Measurements from ENCODE around the gene AREL1.

DNA sequence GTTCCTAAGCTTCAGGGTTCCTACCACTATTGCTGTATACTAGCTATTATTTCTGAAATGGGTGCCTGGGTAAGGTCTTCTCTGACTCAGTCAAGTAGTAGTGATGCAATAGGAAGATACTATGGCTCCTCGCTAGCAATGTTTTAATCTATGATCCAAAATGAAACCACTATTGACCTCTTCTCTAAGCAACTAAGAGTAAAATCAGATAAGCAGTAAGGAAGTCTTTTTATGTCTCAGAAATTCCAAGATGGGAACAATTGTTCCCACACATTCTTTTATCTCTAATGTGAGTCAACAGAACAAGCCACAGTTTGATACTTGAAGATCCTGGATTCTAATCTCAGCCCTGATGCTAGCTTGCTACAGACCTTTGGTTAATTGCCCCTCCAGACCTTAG, 45.1 kb downstream of the AREL1 start:
- TF ChIP-seq POLR2AphosphoS5 (IDR thresholded peaks at IDR 0.05; ENCODE audit: low read depth, low read length) (no peak), POLR2A (IDR thresholded peaks at IDR 0.05; ENCODE audit: low read depth, low read length) (no peak), SPI1 (IDR thresholded peaks at IDR 0.05; ENCODE audit: low read depth, low read length) (no peak), TAF1 (IDR thresholded peaks at IDR 0.05; ENCODE audit: low read depth, low read length) (no peak), PAX5 (IDR thresholded peaks at IDR 0.05; ENCODE audit: insufficient read depth, low read length, severe bottlenecking) (no peak), POU2F2 (IDR thresholded peaks at IDR 0.05; ENCODE audit: low read depth, low read length) (no peak)
